Measurements from ENCODE around the gene MYB. TPM values are rescaled to one million over a fixed set of nuclear protein-coding genes. Genes with fewer than 3 reads are reported as not detected.
A peak's percentile ranks its signal among the peaks of the same experiment; 100 is the strongest.

The MYB gene
- total RNA-seq, 1 experiment from 2014 or later: 3.7 TPM

DNA sequence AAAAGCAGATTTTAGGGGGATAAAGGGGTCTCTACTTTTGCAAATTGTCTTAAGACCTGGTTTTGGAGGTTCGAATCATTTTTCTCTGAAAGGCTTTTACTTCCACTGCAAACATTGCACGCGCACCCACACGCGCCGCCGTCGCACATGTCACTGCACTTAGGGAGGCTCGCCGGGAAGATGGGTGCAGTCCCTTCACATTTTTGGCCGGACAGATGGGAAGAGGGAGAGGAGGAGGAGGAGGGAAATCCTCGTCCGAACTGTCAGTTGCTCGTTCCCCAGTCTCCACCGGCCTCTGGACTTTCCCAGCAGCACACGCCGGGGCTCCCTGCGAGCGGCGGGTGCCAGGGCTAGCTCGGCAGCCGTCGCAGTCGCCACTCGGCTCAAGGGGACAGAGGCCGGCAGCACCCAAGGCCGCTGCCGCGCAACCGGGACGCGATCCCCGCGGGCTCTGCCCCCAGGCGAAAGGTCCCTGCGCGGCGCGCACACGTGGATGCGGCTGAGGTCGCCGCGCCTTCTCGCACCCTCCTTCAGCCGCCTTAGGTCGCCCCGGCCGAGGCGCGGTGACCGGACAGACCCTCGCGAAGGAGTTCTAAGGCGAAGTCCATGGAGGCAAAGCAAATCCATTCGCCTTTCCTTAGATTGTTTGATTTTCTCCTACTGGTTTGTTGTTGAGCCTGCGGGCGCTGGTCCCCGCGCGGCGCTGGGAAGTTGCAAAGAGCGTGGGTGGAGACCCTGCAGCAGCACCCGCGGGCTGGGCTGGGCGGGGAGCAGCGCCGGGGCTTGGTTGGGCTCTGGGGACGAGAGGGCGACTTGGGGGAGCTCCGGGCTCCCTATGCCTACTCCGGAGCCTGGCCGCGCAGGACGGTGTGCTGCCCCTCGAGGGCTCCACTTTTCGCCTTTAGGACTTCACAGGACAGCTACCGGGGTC, 1.2 kb downstream of the MYB start:
- Histone ChIP-seq H3K4me1 (ENCODE audit: control insufficient read depth in 1 of 2, insufficient read depth in 2 of 2, low read length in 2 of 2) (peaks cover 2 to 39% of the 10 kb centered on the region in 2 experiments; a peak in 3 of 4 replicates), H3K36me3 (ENCODE audit: control insufficient read depth in 1 of 2, insufficient read depth in 2 of 2, low read length in 2 of 2) (no peaks in the 10 kb centered on the region), H3K27me3 (ENCODE audit: insufficient read depth, low read length) (no peaks in the 10 kb centered on the region), H3K9me2 (ENCODE audit: insufficient read depth) (no peaks in the 10 kb centered on the region), H3K9ac (ENCODE audit: low read length) (peak overlapping the region; percentile 46), H3K79me2 (ENCODE audit: insufficient read depth, low read length) (no peaks in the 10 kb centered on the region), H2AFZ (ENCODE audit: low read depth, low read length, poor library complexity, severe bottlenecking) (peak overlapping the region; percentile 95), H3K4me2 (ENCODE audit: low read length) (peak overlapping the region; percentile 93), H3K27ac (ENCODE audit: low read depth, low read length) (no peak overlapping the region), H3K4me3 (replicated peaks in 1 of 2; ENCODE audit: low read depth in 1 of 2, low read length in 2 of 2) (peak overlapping the region; percentile 55 to 64), H3K9me3 (ENCODE audit: control insufficient read depth in 1 of 2, insufficient read depth in 1 of 2, low read depth in 1 of 2, low read length in 2 of 2) (no peaks in the 10 kb centered on the region), H4K20me1 (ENCODE audit: insufficient read depth) (no peaks in the 10 kb centered on the region)
- ChIA-PET CTCF (interaction anchor here (0.7 to 3.3 kb wide), 5 partner anchors 14 to 60 kb away, joined by 3 to 11 read pairs (median 4); no protein-coding TSS in a partner anchor), RAD21 (ENCODE audit: low non-redundant PET in 1 of 2, low total read pairs in 2 of 2, uncharacterized antibody in 2 of 2, unreplicated experiment in 2 of 2) (no interaction called here), POLR2A (interaction anchor here (0.8 kb wide), 1 partner anchor 23 kb away, joined by 3 read pairs; no protein-coding TSS in a partner anchor)
- no peak for DNase-seq (ENCODE audit: low read depth, low spot score)
- no TSS peak for BruUV-seq (replicated peaks)
- no peak for TF ChIP-seq POLR2A (IDR thresholded peaks at IDR 0.05; ENCODE audit: borderline replicate concordance, extremely low read depth, insufficient read depth, insufficient read length)
- no peak for TF ChIP-seq RAD21 (IDR thresholded peaks at IDR 0.05; ENCODE audit: low read depth)
- no peak for TF ChIP-seq POLR2AphosphoS5 (IDR thresholded peaks at IDR 0.05; ENCODE audit: low read depth, low read length)
- TF ChIP-seq EGR1 (IDR thresholded peaks at IDR 0.05; ENCODE audit: low read depth): no peak
- peak; percentile 2 for TF ChIP-seq YY1 (IDR thresholded peaks at IDR 0.05; ENCODE audit: extremely low read depth, insufficient replicate concordance, low read depth, low read length)
- TF ChIP-seq, protein P1, sequence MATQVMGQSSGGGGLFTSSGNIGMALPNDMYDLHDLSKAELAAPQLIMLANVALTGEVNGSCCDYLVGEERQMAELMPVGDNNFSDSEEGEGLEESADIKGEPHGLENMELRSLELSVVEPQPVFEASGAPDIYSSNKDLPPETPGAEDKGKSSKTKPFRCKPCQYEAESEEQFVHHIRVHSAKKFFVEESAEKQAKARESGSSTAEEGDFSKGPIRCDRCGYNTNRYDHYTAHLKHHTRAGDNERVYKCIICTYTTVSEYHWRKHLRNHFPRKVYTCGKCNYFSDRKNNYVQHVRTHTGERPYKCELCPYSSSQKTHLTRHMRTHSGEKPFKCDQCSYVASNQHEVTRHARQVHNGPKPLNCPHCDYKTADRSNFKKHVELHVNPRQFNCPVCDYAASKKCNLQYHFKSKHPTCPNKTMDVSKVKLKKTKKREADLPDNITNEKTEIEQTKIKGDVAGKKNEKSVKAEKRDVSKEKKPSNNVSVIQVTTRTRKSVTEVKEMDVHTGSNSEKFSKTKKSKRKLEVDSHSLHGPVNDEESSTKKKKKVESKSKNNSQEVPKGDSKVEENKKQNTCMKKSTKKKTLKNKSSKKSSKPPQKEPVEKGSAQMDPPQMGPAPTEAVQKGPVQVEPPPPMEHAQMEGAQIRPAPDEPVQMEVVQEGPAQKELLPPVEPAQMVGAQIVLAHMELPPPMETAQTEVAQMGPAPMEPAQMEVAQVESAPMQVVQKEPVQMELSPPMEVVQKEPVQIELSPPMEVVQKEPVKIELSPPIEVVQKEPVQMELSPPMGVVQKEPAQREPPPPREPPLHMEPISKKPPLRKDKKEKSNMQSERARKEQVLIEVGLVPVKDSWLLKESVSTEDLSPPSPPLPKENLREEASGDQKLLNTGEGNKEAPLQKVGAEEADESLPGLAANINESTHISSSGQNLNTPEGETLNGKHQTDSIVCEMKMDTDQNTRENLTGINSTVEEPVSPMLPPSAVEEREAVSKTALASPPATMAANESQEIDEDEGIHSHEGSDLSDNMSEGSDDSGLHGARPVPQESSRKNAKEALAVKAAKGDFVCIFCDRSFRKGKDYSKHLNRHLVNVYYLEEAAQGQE (IDR thresholded peaks at IDR 0.05; ENCODE audit: low read depth): no peak
- peak; percentile 71 for TF ChIP-seq MAX (IDR thresholded peaks at IDR 0.05)
- peak; percentile 13; the same call in 1 of the 2 replicates for TF ChIP-seq ZFX (IDR thresholded peaks at IDR 0.05)
- TF ChIP-seq CBX3 (IDR thresholded peaks at IDR 0.05; ENCODE audit: low read depth): 0 out of 2 replicates have a peak, but pooled peaks have one; percentile 13
- no peak for TF ChIP-seq JUND (IDR thresholded peaks at IDR 0.05)
- TF ChIP-seq CEBPB (IDR thresholded peaks at IDR 0.05; ENCODE audit: low read depth): no peak
- TF ChIP-seq ATF3 (IDR thresholded peaks at IDR 0.05): no peak
- TF ChIP-seq TCF7L2 (IDR thresholded peaks at IDR 0.05; ENCODE audit: borderline replicate concordance, extremely low read depth, insufficient read depth, insufficient read length): no peak
- no peak; the same call in 1 of the 2 replicates for TF ChIP-seq SIN3A (IDR thresholded peaks at IDR 0.05; ENCODE audit: low read depth)
- intact Hi-C loops (cut with micrococcal nuclease): loop anchor here (5.0 kb wide), 1 partner anchor 1010 kb away; no protein-coding TSS in a partner anchor
- peak; percentile 30 for ATAC-seq
